Naive B cell (primary cell): Measurements from ENCODE around the gene CCDC24. TPM values are rescaled to one million over a fixed set of nuclear protein-coding genes. Genes with fewer than 3 reads are reported as not detected.

Experiments used
- ATAC-seq, 2 donors: fragments of 150-1000 bp; cut with Tn5 transposase; 2 replicates each; pipeline ENCODE4 v1.10.0; 2021; ENCODE audit warnings: low read depth in 2 of 2, mild to moderate bottlenecking in 2 of 2, moderate library complexity in 2 of 2
- DNase-seq: peaks from one replicate; pipeline ENCODE4 v3.0.0; 2022
- H3K27ac Mint-ChIP-seq, 6 donors: one replicate each; pipeline ENCODE4 v1.8.0; 2020 to 2022; ENCODE audit warnings: mild to moderate bottlenecking in 6 of 6, mixed read lengths in 6 of 6, moderate library complexity in 5 of 6, inconsistent platforms in 2 of 6
- H3K27me3 Mint-ChIP-seq, 3 donors: one replicate each; pipeline ENCODE4 v1.8.0; 2021 to 2022; ENCODE audit warnings: mixed read lengths in 3 of 3, mild to moderate bottlenecking in 1 of 3
- H3K36me3 Mint-ChIP-seq, 2 donors: one replicate each; pipeline ENCODE4 v1.8.0; 2020 to 2022; ENCODE audit warnings: mixed read lengths in 2 of 2, inconsistent platforms in 1 of 2, mild to moderate bottlenecking in 1 of 2
- H3K4me1 Mint-ChIP-seq, 3 donors: one replicate each; pipeline ENCODE4 v1.8.0; 2020 to 2022; ENCODE audit warnings: mixed read lengths in 3 of 3, inconsistent platforms in 1 of 3, mild to moderate bottlenecking in 1 of 3, moderate library complexity in 1 of 3
- H3K4me3 Mint-ChIP-seq, 8 donors: one replicate each; pipeline ENCODE4 v1.8.0; 2020 to 2022; ENCODE audit warnings: mild to moderate bottlenecking in 8 of 8, mixed read lengths in 8 of 8, moderate library complexity in 8 of 8, inconsistent platforms in 2 of 8
- H3K9me3 Mint-ChIP-seq, 7 donors: one replicate each; pipeline ENCODE4 v1.8.0; 2020 to 2022; ENCODE audit warnings: mixed read lengths in 7 of 7, mild to moderate bottlenecking in 5 of 7, inconsistent platforms in 2 of 7, moderate library complexity in 1 of 7
- polyA plus RNA-seq, 6 donors: library from polyadenylated mRNA; unstranded; fragments of 300-500 nt; fragmentation: Illumina TruSeq; gene quantifications; one replicate each; pipeline ENCODE4 v1.2.3, GENCODE V29; 2021; ENCODE audit warnings: low read depth in 6 of 6

The CCDC24 gene
- polyA plus RNA-seq, 6 donors from 2014 or later: 0.89 to 4.0 (median 2.0) TPM

GRCh38 chr1:44040846-44041245 lies 49.4 kb downstream of the CCDC24 start:
- H3K4me3 Mint-ChIP-seq: no peak overlapping the region
- no peaks in the 10 kb centered on the region for H3K4me1 Mint-ChIP-seq
- H3K36me3 Mint-ChIP-seq: no peaks in the 10 kb centered on the region
- H3K9me3 Mint-ChIP-seq: peaks cover 0 to 1% (median 0%) of the 10 kb centered on the region in 7 donors
- H3K27ac Mint-ChIP-seq: no peak overlapping the region
- ATAC-seq (no peak), DNase-seq (no peak)
- H3K27me3 Mint-ChIP-seq: peaks cover 0 to 9% (median 7%) of the 10 kb centered on the region in 3 donors

DNA sequence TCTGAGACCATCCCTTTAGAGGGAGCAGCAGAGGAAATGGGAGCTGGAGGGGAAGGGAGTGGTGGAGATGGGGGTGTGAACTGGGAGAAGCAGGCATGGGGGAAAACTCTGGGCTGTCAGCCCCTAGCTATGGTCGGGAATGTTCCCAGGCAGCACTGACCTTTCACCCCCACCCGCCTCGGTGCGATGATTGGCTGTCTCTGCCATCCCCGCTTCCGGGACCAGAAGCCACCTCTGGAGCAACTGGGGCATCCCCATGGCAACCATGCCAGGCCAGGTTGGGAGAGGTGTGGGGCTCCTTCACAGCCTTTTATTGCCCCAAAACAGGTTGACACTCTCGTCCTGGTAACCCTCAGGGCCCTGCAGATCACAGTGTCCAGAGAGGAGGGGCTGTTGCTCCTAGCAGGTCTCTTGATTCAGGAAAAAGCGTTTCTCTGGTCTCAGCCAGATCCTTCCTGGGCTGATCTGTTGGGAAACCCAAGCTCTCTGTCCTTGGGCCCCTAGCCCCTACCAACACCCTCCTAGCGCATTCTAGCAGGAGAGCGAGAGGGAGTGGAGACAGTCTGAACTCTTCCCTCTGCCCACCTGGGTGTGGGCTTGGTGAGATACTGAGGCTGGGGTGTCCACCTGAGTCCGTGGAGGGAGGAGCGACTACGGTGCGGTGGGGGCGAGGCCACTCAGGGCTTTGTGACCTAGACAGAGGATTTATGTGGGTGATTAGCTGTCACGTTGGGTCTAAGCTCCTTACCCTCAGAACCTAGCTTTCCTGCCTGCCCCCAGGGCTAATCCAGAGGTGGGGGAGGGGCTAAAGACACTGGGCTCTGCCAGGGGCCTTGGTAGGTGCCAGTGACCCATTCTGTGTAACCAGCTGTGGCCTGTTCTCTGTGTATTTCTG lies 52.0 kb downstream of the CCDC24 start:
- no peak for ATAC-seq
- no peak for DNase-seq
- Mint-ChIP-seq H3K36me3 (no peaks in the 10 kb centered on the region), H3K27ac (no peak overlapping the region), H3K4me1 (peaks cover 4 to 9% (median 8%) of the 10 kb centered on the region in 3 donors), H3K27me3 (peaks cover 9 to 16% (median 13%) of the 10 kb centered on the region in 3 donors), H3K4me3 (peak overlapping the region in 1 of 8 donors; percentile 47), H3K9me3 (peaks cover 0 to 1% (median 0%) of the 10 kb centered on the region in 7 donors)

GRCh38 chr1:44044071-44044801 lies 52.8 kb downstream of the CCDC24 start:
- H3K27ac Mint-ChIP-seq: peak overlapping the region in 1 of 6 donors; percentile 2
- peaks cover 4 to 9% (median 8%) of the 10 kb centered on the region in 3 donors for H3K4me1 Mint-ChIP-seq
- H3K27me3 Mint-ChIP-seq: peaks cover 9 to 16% (median 13%) of the 10 kb centered on the region in 3 donors
- peaks cover 0 to 1% (median 0%) of the 10 kb centered on the region in 7 donors for H3K9me3 Mint-ChIP-seq
- ATAC-seq (no peak), DNase-seq (no peak)
- no peak overlapping the region for H3K4me3 Mint-ChIP-seq
- no peaks in the 10 kb centered on the region for H3K36me3 Mint-ChIP-seq

- peaks cover 9 to 13% (median 12%) of the 10 kb centered on the region in 3 donors for H3K27me3 Mint-ChIP-seq
- no peaks in the 10 kb centered on the region for H3K36me3 Mint-ChIP-seq
- H3K27ac Mint-ChIP-seq: peak overlapping the region in 1 of 6 donors; percentile 58
- H3K9me3 Mint-ChIP-seq: peaks cover 0 to 1% (median 0%) of the 10 kb centered on the region in 7 donors
- ATAC-seq (no peak), DNase-seq (no peak)
- H3K4me3 Mint-ChIP-seq: no peak overlapping the region
- H3K4me1 Mint-ChIP-seq: peaks cover 4 to 9% (median 8%) of the 10 kb centered on the region in 3 donors
These were observed 53.7 kb downstream of the CCDC24 start for GRCh38 chr1:44045064-44045463.

Other genes with a start within 250 kb of the CCDC24 start
- gene ARTN, start 57.8 kb upstream of the CCDC24 start, polyA plus RNA-seq: not detected
- gene IPO13, start 44.6 kb upstream of the CCDC24 start, polyA plus RNA-seq: 10 to 100 TPM in 4 of 6 donors, 1 to 10 TPM in 2; 7.8 to 31.9 (median 10.2) TPM
- 10 to 100 TPM; 23.4 to 58.5 (median 30.9) TPM for gene DPH2, start 21.6 kb upstream of the CCDC24 start, polyA plus RNA-seq
- 100 to 1,000 TPM; 264 to 432 (median 286) TPM for gene ATP6V0B, start 16.6 kb upstream of the CCDC24 start, polyA plus RNA-seq
- 1 to 10 TPM in 1 of 6 donors, under 1 TPM in 4, not detected in 1; 0.16 to 1.6 (median 0.37) TPM for gene B4GALT2, start 12.4 kb upstream of the CCDC24 start, polyA plus RNA-seq
- gene SLC6A9, start 39.9 kb downstream of the CCDC24 start, polyA plus RNA-seq: not detected
- gene KLF17, start 127.2 kb downstream of the CCDC24 start, polyA plus RNA-seq: not detected
- gene KLF18, start 150.0 kb downstream of the CCDC24 start, polyA plus RNA-seq: not detected
- 10 to 100 TPM; 22.8 to 38.3 (median 33.8) TPM for gene DMAP1, start 221.9 kb downstream of the CCDC24 start, polyA plus RNA-seq